HepG2 (cell line): ENCODE data around the gene TMC8. TPM values are rescaled to one million over a fixed set of nuclear protein-coding genes. Genes with fewer than 3 reads are reported as not detected.

Source experiments
- AGO1 ChIP-seq: fragments of 200-400 bp; formaldehyde crosslinking; IDR thresholded peaks from 2 replicates; pipeline ENCODE4 v1.6.1; 2017; ENCODE audit warnings: mild to moderate bottlenecking, low read depth, low read length, moderate library complexity; ENCODE audit not compliant: poor library complexity, severe bottlenecking
- ARNTL ChIP-seq: sonication (generic); formaldehyde crosslinking; IDR thresholded peaks from 2 replicates; pipeline ENCODE4 v1.4.0; 2020; ENCODE audit warnings: mild to moderate bottlenecking, missing genetic modification reagents
- CBX2 ChIP-seq, 2 experiments: fragments of 200-600 bp in 1 of 2; sonication (generic); formaldehyde crosslinking in 1 of 2; IDR thresholded peaks; 2 replicates each; pipeline versions ENCODE4 v1.7.0 to v1.8.1; 2018 to 2022; ENCODE audit warnings: low read depth in 2 of 2, low read length in 1 of 2, mild to moderate bottlenecking in 1 of 2, missing genetic modification reagents in 1 of 2
- CREBL2 ChIP-seq: sonication (generic); formaldehyde crosslinking; IDR thresholded peaks from 2 replicates; pipeline ENCODE4 v1.8.1; 2023; ENCODE audit warnings: missing genetic modification reagents, mild to moderate bottlenecking, borderline replicate concordance
- E2F2 ChIP-seq: sonication (generic); formaldehyde crosslinking; IDR thresholded peaks from 2 replicates; pipeline ENCODE4 v1.4.0; 2020; ENCODE audit warnings: missing genetic modification reagents, borderline replicate concordance
- FUBP1 ChIP-seq: sonication (generic); formaldehyde crosslinking; IDR thresholded peaks from 2 replicates; pipeline ENCODE4 v1.5.1; 2020; ENCODE audit warnings: missing genetic modification reagents, mild to moderate bottlenecking, borderline replicate concordance
- HOMEZ ChIP-seq: IDR thresholded peaks from 2 replicates; pipeline ENCODE4 v1.6.1; 2016; ENCODE audit warnings: low read depth
- PAWR ChIP-seq: sonication (generic); formaldehyde crosslinking; IDR thresholded peaks from 2 replicates; pipeline ENCODE4 v1.4.0; 2020; ENCODE audit warnings: missing genetic modification reagents, mild to moderate bottlenecking, borderline replicate concordance
- PCBP1 ChIP-seq: fragments of 200-400 bp; formaldehyde crosslinking; IDR thresholded peaks from 2 replicates; pipeline ENCODE4 v1.6.1; 2017; ENCODE audit warnings: mild to moderate bottlenecking, low read depth, low read length, borderline replicate concordance
- RNF2 ChIP-seq: fragments of 450-650 bp; conservative IDR thresholded peaks from 2 replicates; pipeline ENCODE4 v1.6.1; 2016; ENCODE audit warnings: low read depth
- TIGD3 ChIP-seq: sonication (generic); formaldehyde crosslinking; IDR thresholded peaks from 2 replicates; pipeline ENCODE4 v1.5.1; 2020; ENCODE audit warnings: mild to moderate bottlenecking, missing genetic modification reagents, borderline replicate concordance
- ZC3H13 ChIP-seq: sonication (generic); formaldehyde crosslinking; IDR thresholded peaks from 2 replicates; pipeline ENCODE4 v1.8.1; 2023; ENCODE audit warnings: mild to moderate bottlenecking, missing genetic modification reagents, moderate library complexity
- ZFY ChIP-seq: sonication (generic); formaldehyde crosslinking; IDR thresholded peaks from 2 replicates; pipeline ENCODE4 v1.4.0; 2020; ENCODE audit warnings: missing genetic modification reagents
- ZKSCAN8 ChIP-seq: IDR thresholded peaks from 2 replicates; pipeline ENCODE4 v1.6.1; 2016; ENCODE audit warnings: borderline replicate concordance, missing genetic modification reagents, missing compliant biosample characterization
- ZNF574 ChIP-seq: sonication (generic); formaldehyde crosslinking; IDR thresholded peaks from 2 replicates; pipeline ENCODE4 v1.4.0; 2020; ENCODE audit warnings: missing genetic modification reagents
- ZNF597 ChIP-seq: sonication (generic); formaldehyde crosslinking; IDR thresholded peaks from 2 replicates; pipeline ENCODE4 v1.5.0; 2020; ENCODE audit warnings: missing genetic modification reagents
- polyA plus RNA-seq, 8 experiments: library from polyadenylated mRNA; depleted of rRNA in 3 of 8; stranded (reverse) in 7 of 8; unstranded in 1 of 8; fragments of >200 nt; fragmentation: Illumina TruSeq in 4 of 8; extraction: Trizol in 4 of 8; gene quantifications; 2 replicates each; pipeline versions ENCODE4 v1.2.1 to v1.2.3, GENCODE V29; 2011 to 2016; ENCODE audit warnings: low read depth in 4 of 8, missing spikeins in 1 of 8, mixed read lengths in 1 of 8; ENCODE audit not compliant: insufficient read depth in 1 of 8
- total RNA-seq, 5 experiments: library from RNA; depleted of rRNA; stranded (reverse); fragments of >200 nt; fragmentation: Illumina TruSeq; extraction: Trizol; gene quantifications; 2 replicates each; pipeline ENCODE4 v1.2.3, GENCODE V29; 2016; ENCODE audit warnings: low read depth in 1 of 5

The TMC8 gene
- total and polyA plus RNA-seq, 2 of the 13 experiments (the other 11 are each of a cell fraction or from before 2014, with no cell fraction given), result 0.53 to 7.8 TPM

- TF ChIP-seq ZNF574 (CRISPR knock-in tag), result no peak
- no peak for TF ChIP-seq PCBP1
- TF ChIP-seq ARNTL (CRISPR knock-in tag), result no peak
- peak; percentile 50 for TF ChIP-seq AGO1
- no peak for TF ChIP-seq RNF2
- no peak for TF ChIP-seq CBX2 (IDR thresholded peaks at IDR 0.05; ENCODE audit: low read depth, low read length)
- TF ChIP-seq CBX2 (CRISPR knock-in tag; IDR thresholded peaks at IDR 0.05; ENCODE audit: low read depth), result no peak
- no peak for TF ChIP-seq HOMEZ (CRISPR knock-in tag)
- TF ChIP-seq ZKSCAN8 (CRISPR knock-in tag), result no peak
- no peak for TF ChIP-seq ZFY (CRISPR knock-in tag)
- TF ChIP-seq PAWR, result no peak
- no peak for TF ChIP-seq ZNF597
- TF ChIP-seq CREBL2, result no peak
- TF ChIP-seq ZC3H13, result no peak
- TF ChIP-seq E2F2 (CRISPR knock-in tag), result no peak
- TF ChIP-seq FUBP1 (CRISPR knock-in tag), result no peak
- 0 out of 2 replicates have a peak, but pooled peaks have one; percentile 46 for TF ChIP-seq TIGD3 (CRISPR knock-in tag)
These were observed 13.3 kb upstream of the TMC8 start (continued) for GRCh38 chr17:78117027-78117981.
